Cerebellar cortex (tissue), 1 donor: ENCODE results near the gene ZNF692.

Experiments
- DNase-seq: peaks from one replicate; pipeline ENCODE4 v3.0.0-alpha.2; 2015; ENCODE audit warnings: low spot score

The ZNF692 gene

GRCh38 chr1:248825573-248825908, 33.3 kb downstream of the ZNF692 start:
- no peak for DNase-seq

DNA sequence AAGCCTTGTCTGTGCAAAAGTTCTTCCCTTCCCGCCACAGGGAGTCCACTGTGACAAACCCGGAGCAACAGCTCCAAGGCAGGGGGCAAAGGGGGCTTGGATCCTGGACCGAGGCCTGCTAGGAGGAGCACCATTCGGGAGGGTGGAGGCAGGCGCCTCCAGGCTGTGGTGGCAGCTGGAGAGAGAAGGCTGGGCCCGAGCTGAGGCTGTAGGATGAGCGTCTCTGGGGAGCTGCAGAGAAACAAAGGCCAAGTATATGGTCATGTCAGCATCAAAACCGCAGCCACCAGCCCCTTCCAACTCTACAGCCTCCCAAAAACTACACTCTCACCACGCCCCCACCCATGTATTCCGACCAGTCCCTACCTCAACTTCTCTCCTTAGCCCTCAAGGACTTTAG, 33.7 kb downstream of the ZNF692 start:
- DNase-seq: no peak

GRCh38 chr1:248824701-248825100, 34.2 kb downstream of the ZNF692 start:
- DNase-seq: no peak

DNA sequence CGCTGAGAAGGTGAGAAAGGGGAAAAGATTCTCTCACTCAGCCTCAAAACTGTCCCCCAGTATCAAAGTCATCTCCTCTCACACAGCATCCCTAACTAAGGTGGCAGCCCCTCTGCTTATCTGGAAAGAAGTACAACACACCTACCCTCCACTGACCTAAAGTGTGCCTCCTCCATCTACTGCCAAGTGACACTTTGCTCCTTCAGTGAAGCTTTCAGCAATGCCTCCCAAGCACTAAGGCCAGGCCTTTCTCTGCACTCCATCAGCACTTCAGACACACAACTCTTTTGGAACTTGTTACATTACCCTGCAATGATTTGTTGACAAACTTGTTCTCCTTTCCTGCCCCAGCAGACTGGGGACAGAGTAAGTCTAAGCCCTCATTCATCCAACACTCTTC, 34.6 kb downstream of the ZNF692 start:
- no peak for DNase-seq

DNA sequence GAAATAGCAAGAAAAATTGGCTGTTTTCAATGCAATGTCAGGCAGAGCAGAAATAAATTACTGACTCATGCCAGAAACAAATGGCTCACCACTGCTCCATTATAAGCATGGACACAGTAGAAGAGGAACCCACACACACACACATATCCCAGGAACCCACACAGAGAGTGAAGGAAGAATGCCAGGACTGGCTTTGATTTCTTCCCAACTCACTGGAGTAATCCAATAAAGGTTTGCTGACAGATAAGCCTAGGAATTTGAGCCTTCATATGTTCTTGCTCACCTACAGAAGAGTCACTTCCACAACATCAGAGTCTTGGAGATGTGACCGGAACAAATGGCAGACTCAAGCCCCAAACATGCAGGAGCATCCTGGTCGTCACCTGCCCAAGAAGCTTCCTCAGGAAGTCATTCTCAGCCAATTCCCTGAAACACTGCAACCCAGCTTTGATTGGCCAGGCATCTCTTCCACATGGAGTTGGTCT, 35.3 kb downstream of the ZNF692 start:
- DNase-seq: no peak

- DNase-seq: no peak
Measured at GRCh38 chr1:248822148-248823032, 36.5 kb downstream of the ZNF692 start.

- no peak for DNase-seq
Measured at GRCh38 chr1:248821641-248822040, 37.2 kb downstream of the ZNF692 start.

GRCh38 chr1:248821101-248821500, 37.8 kb downstream of the ZNF692 start:
- DNase-seq: no peak

DNA sequence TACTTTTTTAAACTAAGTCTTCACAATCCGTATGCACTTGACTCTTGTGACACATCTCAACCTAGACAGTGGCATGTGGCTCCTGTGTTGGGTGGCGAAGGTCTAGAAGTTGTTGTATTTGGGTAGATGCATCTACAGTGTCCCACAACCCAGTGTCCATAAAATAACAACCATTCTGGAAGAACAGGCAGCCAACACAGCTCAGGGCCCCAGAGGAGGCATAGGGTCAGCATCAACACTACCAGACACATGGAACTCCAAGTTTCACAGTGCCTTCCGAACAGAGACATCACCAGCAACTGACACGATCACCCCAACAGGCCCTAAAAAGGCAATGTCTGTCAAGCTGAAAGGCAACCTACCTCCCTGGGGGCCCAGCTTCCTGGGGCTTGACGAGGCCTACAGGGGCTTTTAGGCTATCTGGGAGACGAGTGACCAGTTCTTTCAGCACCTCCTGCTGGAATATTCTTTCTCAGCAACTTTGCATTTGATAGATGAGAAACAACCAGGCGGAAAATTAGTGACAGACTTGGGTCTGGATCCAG, 38.8 kb downstream of the ZNF692 start:
- DNase-seq: no peak

DNA sequence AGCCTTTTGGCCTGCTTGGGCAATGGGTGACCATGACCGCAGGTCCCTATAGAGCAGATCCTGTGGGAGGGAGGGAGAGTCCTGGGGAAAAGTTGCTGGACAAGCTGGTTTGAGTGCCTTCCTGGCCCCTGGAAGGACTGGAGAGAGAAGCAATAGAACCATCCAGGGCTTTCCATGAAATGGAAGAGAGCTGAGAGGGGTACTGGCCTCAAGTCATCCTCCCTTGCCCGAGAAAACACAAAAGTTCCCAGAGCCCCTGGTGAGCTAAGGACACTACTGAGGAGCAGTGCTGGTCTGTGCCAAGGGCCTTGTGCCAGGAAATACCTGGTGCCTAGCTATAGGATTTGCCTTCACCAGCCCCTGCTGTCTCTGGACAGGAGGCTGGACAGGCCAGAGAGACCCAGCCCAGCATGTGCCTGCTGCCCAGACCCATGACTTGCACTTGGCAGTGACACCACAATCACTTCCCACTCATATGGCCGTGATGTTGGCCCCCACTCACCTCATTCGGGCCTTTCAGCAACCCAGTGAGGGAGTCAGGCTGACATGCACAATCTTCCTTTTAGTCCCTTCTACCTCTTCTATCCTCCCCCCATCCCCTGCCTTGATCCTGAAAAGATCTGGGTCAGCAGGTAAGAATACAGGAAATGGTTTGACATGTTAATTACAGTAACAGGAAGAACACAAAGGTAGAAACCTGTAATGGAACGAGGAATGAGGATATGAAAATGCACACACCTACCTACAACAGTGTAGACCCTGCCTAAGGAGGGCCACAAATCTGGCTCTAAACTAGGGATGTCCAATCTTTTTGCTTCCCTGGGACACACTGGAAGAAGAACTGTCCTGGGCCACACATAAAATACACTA, 40.1 kb downstream of the ZNF692 start:
- no peak for DNase-seq

DNA sequence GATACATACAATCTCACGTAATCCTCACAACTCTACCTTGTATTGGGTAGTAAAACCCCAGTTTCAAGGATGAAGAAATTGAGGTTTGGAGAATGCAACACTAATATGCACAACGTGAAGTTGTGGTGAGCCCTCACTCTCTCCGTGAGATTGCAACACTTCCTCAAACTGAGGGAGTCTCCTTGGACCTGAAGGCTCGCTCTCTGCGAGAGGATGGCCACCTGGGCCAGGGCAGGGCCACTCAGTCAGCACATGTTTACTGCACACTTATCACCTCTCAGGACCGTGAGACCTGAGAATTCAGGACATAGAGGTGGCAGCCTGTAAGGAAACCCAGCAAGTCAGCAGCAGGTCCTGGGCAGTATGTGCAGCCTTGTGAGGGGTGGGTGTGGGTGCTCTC, 41.8 kb downstream of the ZNF692 start:
- no peak for DNase-seq

DNA sequence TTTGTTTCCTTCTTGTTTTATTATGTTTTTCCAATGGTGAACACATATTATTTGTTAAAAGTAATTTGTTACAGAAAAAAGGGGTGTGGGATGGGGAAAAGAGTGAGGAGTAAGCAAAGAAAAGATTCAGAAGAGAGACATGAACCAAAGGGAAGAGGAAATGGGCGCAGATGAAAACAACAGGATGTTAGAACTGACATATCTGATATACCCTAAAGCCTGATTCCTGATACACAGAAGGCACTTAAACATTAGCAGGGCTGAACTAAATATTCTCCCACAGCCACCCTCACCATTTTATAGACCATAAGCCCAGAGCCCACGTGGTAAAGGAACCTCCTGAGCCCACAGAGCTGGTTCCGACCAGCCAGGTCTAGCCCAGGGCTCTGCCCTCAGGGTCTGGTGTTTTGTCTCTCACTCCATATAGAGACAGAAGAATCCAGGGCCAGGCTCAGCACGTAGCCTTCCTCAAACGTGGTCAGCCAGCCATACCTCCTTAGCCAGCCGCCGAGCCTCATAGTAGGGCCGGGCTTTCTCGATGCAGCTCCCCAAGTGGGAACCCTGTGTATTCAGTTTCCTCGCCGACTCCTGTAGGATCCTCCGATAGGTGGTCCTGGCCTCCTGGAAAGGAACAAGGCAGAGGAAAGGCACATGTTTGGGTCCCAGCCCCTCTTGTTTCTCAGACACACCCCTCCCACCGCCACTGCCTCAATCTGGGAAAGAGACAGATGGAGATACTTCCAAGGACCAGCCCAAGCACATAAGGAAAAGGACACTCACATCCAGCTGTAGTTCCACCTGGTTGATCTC, 42.6 kb downstream of the ZNF692 start:
- DNase-seq: no peak

- DNase-seq: no peak
Measured at GRCh38 chr1:248815407-248816034, 43.4 kb downstream of the ZNF692 start.

DNA sequence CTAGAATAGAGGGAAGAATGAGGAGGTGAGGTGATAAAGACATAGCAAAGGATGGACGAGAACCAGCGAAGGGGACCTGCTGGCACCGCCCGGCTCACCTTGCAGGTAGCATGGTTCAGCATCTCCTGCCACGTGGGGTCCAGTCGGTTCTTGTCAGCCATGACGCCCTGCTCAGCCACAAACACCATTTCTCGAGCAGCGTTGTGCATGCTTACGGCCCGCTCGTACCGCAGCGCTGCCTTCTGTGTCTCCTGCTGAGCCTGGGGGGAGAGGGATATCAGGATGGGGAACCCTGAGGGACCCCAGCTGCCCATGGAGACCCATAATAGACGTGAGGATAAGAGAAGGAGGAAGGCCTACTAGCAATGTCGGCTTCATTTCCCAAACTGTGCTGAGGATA, 44.5 kb downstream of the ZNF692 start:
- DNase-seq: no peak

DNA sequence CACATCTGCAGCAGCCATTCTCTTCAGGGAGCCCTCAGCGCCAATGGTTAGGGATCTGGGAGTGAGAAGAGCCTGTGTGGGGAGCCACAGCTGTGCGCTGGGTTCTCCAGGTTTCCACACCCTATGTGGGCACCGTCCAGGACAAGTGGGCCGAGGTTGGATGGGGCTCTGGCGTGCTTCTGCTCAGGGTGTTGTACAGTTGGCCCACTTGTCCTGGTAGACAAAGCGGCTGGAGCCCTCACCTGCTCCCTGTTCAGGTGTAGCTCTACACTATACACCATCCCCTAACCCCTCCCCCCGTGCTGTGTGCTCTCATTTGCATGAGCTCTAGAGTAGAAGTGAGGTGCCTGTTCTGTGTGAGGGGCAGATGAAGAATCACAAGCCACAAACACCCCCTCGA, 45.3 kb downstream of the ZNF692 start:
- DNase-seq: no peak

GRCh38 chr1:248812736-248813425, 46.0 kb downstream of the ZNF692 start:
- DNase-seq: no peak

DNA sequence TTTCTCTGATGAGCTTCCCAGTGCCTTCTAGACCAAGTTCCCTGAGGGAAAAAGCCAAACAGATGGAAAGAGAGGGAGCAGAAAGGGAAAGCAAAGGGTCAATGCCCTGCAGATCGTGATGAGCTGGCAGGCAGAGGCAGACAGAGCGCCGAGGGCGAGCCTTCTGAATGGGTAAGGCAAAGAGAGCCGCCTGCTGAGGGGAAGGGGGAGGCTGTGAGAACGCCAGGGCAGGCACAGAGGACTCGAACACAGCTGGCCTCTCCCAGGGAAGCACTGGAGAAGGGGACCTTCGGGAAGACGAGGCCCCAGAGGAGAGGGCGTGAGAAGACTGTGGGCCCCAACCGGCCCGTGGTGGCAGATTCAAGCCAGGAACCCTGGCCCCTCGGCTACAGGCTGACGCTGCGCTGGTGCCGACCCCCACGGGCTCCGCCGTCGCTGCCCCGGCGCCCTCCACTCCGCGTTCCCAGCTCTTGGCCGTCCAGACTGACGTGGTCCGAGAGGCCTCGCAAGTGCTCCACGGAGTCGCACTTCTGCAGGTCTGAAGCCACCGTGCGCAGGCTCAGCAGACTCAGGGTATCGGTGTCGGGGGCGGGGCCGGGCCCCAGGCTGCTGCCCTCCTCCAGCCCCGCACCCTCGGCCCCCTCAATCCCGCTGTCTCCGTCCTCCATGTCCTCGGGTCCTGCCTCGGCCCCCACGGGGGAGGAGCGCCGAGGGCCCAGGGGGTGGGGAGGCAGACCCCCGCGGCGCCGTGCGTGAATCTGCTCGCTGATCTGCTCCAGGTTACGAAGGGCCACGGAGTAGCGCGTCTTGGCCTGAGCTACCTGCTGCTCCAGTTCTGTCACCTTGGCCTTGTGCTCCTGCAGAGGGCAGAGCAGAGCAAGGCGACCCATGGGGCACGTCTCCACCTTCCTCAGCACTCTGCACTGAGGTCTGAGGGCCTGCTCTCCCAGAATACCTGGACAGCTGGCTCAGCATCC, 47.1 kb downstream of the ZNF692 start:
- no peak for DNase-seq

- no peak for DNase-seq
Measured at GRCh38 chr1:248810727-248811513, 48.0 kb downstream of the ZNF692 start.
